ENCODE results near the gene ANKMY2. TPM values are rescaled to one million over a fixed set of nuclear protein-coding genes. Genes with fewer than 3 reads are reported as not detected.

Gene ANKMY2
- total RNA-seq, 1 donor from 2014 or later: 13.8 TPM

- intact Hi-C loops (cut with DNase I): no loop called here
- Histone ChIP-seq H3K27ac (no peak overlapping the region), H3K4me3 (no peak overlapping the region), H3K4me1 (no peaks in the 10 kb centered on the region), H3K27me3 (no peaks in the 10 kb centered on the region), H3K36me3 (peaks cover 0 to 39% of the 10 kb centered on the region in 2 donors), H3K9me3 (no peaks in the 10 kb centered on the region)
- no peak for DNase-seq (ENCODE audit: extremely low spot score in 2 of 2)
- no peak for TF ChIP-seq POLR2A (IDR thresholded peaks at IDR 0.05)
- TF ChIP-seq CTCF (IDR thresholded peaks at IDR 0.05): no peak
- TF ChIP-seq POLR2AphosphoS5 (IDR thresholded peaks at IDR 0.05; ENCODE audit: insufficient read depth in 1 of 2, low read depth in 1 of 2): no peak
Observed at GRCh38 chr7:16609842-16610450, 35.6 kb downstream of the ANKMY2 start.

- peaks cover 0 to 48% of the 10 kb centered on the region in 2 donors for H3K36me3 ChIP-seq
- TF ChIP-seq POLR2A (IDR thresholded peaks at IDR 0.05): no peak
- no peak for TF ChIP-seq CTCF (IDR thresholded peaks at IDR 0.05)
- no peak for TF ChIP-seq POLR2AphosphoS5 (IDR thresholded peaks at IDR 0.05; ENCODE audit: insufficient read depth in 1 of 2, low read depth in 1 of 2)
- no peaks in the 10 kb centered on the region for H3K27me3 ChIP-seq
- DNase-seq (ENCODE audit: extremely low spot score in 2 of 2): no peak
- H3K27ac ChIP-seq: no peak overlapping the region
- intact Hi-C loops (cut with DNase I): no loop called here
- H3K9me3 ChIP-seq: no peaks in the 10 kb centered on the region
- no peak overlapping the region for H3K4me3 ChIP-seq
- no peaks in the 10 kb centered on the region for H3K4me1 ChIP-seq
Observed at GRCh38 chr7:16606704-16607103, 38.9 kb downstream of the ANKMY2 start.

- Histone ChIP-seq H3K27me3 (no peaks in the 10 kb centered on the region), H3K9me3 (no peaks in the 10 kb centered on the region), H3K4me3 (no peak overlapping the region), H3K27ac (no peak overlapping the region), H3K36me3 (peaks cover 0 to 59% of the 10 kb centered on the region in 2 donors), H3K4me1 (no peaks in the 10 kb centered on the region)
- no peak for TF ChIP-seq POLR2AphosphoS5 (IDR thresholded peaks at IDR 0.05; ENCODE audit: insufficient read depth in 1 of 2, low read depth in 1 of 2)
- TF ChIP-seq CTCF (IDR thresholded peaks at IDR 0.05): no peak
- TF ChIP-seq POLR2A (IDR thresholded peaks at IDR 0.05): no peak
- DNase-seq (ENCODE audit: extremely low spot score in 2 of 2): no peak
- intact Hi-C loops (cut with DNase I): no loop called here
Observed at GRCh38 chr7:16604054-16604453, 41.5 kb downstream of the ANKMY2 start.

- TF ChIP-seq POLR2AphosphoS5 (IDR thresholded peaks at IDR 0.05; ENCODE audit: insufficient read depth in 1 of 2, low read depth in 1 of 2) (no peak), CTCF (IDR thresholded peaks at IDR 0.05) (no peak), POLR2A (IDR thresholded peaks at IDR 0.05) (no peak)
Observed at GRCh38 chr7:16603633-16604032, 41.9 kb downstream of the ANKMY2 start.

GRCh38 chr7:16599860-16600259 lies 45.7 kb downstream of the ANKMY2 start:
- H3K36me3 ChIP-seq: peaks cover 0 to 46% of the 10 kb centered on the region in 2 donors
- H3K4me1 ChIP-seq: no peaks in the 10 kb centered on the region
- DNase-seq (ENCODE audit: extremely low spot score in 2 of 2): no peak
- intact Hi-C loops (cut with DNase I): no loop called here
- no peaks in the 10 kb centered on the region for H3K27me3 ChIP-seq
- TF ChIP-seq CTCF (IDR thresholded peaks at IDR 0.05): no peak
- TF ChIP-seq POLR2A (IDR thresholded peaks at IDR 0.05): no peak
- TF ChIP-seq POLR2AphosphoS5 (IDR thresholded peaks at IDR 0.05; ENCODE audit: insufficient read depth in 1 of 2, low read depth in 1 of 2): no peak
- H3K27ac ChIP-seq: no peak overlapping the region
- H3K4me3 ChIP-seq: no peak overlapping the region
- no peaks in the 10 kb centered on the region for H3K9me3 ChIP-seq

More at GRCh38 chr7:16603633-16604032, 41.9 kb downstream of the ANKMY2 start:
- no peak overlapping the region for H3K27ac ChIP-seq
- H3K4me3 ChIP-seq: no peak overlapping the region
- no peaks in the 10 kb centered on the region for H3K9me3 ChIP-seq
- H3K4me1 ChIP-seq: no peaks in the 10 kb centered on the region
- no peaks in the 10 kb centered on the region for H3K27me3 ChIP-seq
- intact Hi-C loops (cut with DNase I): no loop called here
- peaks cover 0 to 55% of the 10 kb centered on the region in 2 donors for H3K36me3 ChIP-seq
- no peak for DNase-seq (ENCODE audit: extremely low spot score in 2 of 2)

All from vagina (tissue), 2 donors.